Neuronal stem cell (in vitro differentiated cells): Measurements from ENCODE around the gene BCL7B.
"Not testable (repeated sequence)": the region's sequence is repeated elsewhere in the genome, so short reads cannot be mapped to it uniquely, and the experiment has no call there.

ENCODE experiments used
- DNase-seq: peaks from one replicate; pipeline ENCODE4 v3.0.0-alpha.2; 2013; ENCODE audit warnings: low spot score
- H2AFZ ChIP-seq: one replicate; pipeline ENCODE4 v1.6.1; 2013; ENCODE audit warnings: mild to moderate bottlenecking, low read length, inconsistent platforms
- H2AK5ac ChIP-seq: 2 replicates; pipeline ENCODE4 v1.6.1; 2013; ENCODE audit warnings: low read depth, mild to moderate bottlenecking, inconsistent platforms, low read length, moderate library complexity, mixed read lengths
- H2BK120ac ChIP-seq: 2 replicates; pipeline ENCODE4 v1.6.1; 2013; ENCODE audit warnings: low read depth, mild to moderate bottlenecking, inconsistent platforms, low read length, moderate library complexity, mixed read lengths
- H2BK12ac ChIP-seq: one replicate; pipeline ENCODE4 v1.6.1; 2013; ENCODE audit warnings: low read length, inconsistent platforms
- H2BK15ac ChIP-seq: 2 replicates; pipeline ENCODE4 v1.6.1; 2013; ENCODE audit warnings: mild to moderate bottlenecking, low read length, inconsistent platforms, mixed read lengths
- H2BK5ac ChIP-seq: one replicate; pipeline ENCODE4 v1.6.1; 2013; ENCODE audit warnings: inconsistent platforms, mild to moderate bottlenecking, low read length, moderate library complexity
- H3K14ac ChIP-seq: one replicate; pipeline ENCODE4 v1.6.1; 2013; ENCODE audit warnings: low read length, inconsistent platforms
- H3K18ac ChIP-seq: 2 replicates; pipeline ENCODE4 v1.6.1; 2013; ENCODE audit warnings: low read length, inconsistent platforms
- H3K23ac ChIP-seq: 2 replicates; pipeline ENCODE4 v1.6.1; 2013; ENCODE audit warnings: low read depth, mild to moderate bottlenecking, mixed read lengths, low read length, inconsistent platforms; ENCODE audit not compliant: poor library complexity
- H3K27ac ChIP-seq: replicated peaks from 3 replicates; pipeline ENCODE4 v1.5.1; 2013; ENCODE audit warnings: low read length, inconsistent platforms
- H3K27me3 ChIP-seq, 3 experiments: 2 replicates each; pipeline ENCODE4 v1.6.1; 2013; ENCODE audit warnings: low read length in 3 of 3, mild to moderate bottlenecking in 2 of 3, inconsistent platforms in 1 of 3, low read depth in 1 of 3, mixed read lengths in 1 of 3, moderate library complexity in 1 of 3; ENCODE audit not compliant: control insufficient read depth in 3 of 3, insufficient read depth in 3 of 3
- H3K36me3 ChIP-seq, 2 donors: replicated peaks in 1 of 2; 2 replicates each; pipeline ENCODE4 v1.6.1; 2013; ENCODE audit warnings: low read length in 2 of 2; ENCODE audit not compliant: control insufficient read depth in 2 of 2, insufficient read depth in 2 of 2
- H3K4ac ChIP-seq: 2 replicates; pipeline ENCODE4 v1.6.1; 2013; ENCODE audit warnings: inconsistent platforms, mild to moderate bottlenecking, low read length, moderate library complexity
- H3K4me1 ChIP-seq, 2 donors: 1 replicate in 1 of 2; 2 replicates in 1 of 2; pipeline ENCODE4 v1.6.1; 2013; ENCODE audit warnings: low read length in 2 of 2, low read depth in 1 of 2; ENCODE audit not compliant: control insufficient read depth in 2 of 2, insufficient read depth in 1 of 2
- H3K4me2 ChIP-seq: one replicate; pipeline ENCODE4 v1.6.1; 2013; ENCODE audit warnings: mild to moderate bottlenecking, low read length, inconsistent platforms; ENCODE audit not compliant: insufficient read depth, poor library complexity, severe bottlenecking
- H3K4me3 ChIP-seq, 2 donors: 2 replicates each; pipeline ENCODE4 v1.5.1; 2013; ENCODE audit warnings: low read length in 2 of 2, mild to moderate bottlenecking in 2 of 2, inconsistent platforms in 1 of 2, moderate library complexity in 1 of 2
- H3K79me1 ChIP-seq: one replicate; pipeline ENCODE4 v1.6.1; 2013; ENCODE audit warnings: low read depth, mild to moderate bottlenecking, inconsistent platforms, low read length, moderate library complexity
- H3K9ac ChIP-seq: one replicate; pipeline ENCODE4 v1.6.1; 2013; ENCODE audit warnings: mild to moderate bottlenecking, low read depth, low read length, inconsistent platforms; ENCODE audit not compliant: poor library complexity
- H3K9me3 ChIP-seq, 2 donors: replicated peaks in 1 of 2; 2 replicates each; pipeline versions ENCODE3 to v1.6.1; 2013; ENCODE audit warnings: low read length in 2 of 2, mild to moderate bottlenecking in 2 of 2, inconsistent platforms in 1 of 2, low read depth in 1 of 2, mixed read lengths in 1 of 2, moderate library complexity in 1 of 2; ENCODE audit not compliant: control insufficient read depth in 2 of 2, insufficient read depth in 1 of 2
- H4K8ac ChIP-seq: one replicate; pipeline ENCODE4 v1.6.1; 2013; ENCODE audit warnings: low read depth, mild to moderate bottlenecking, inconsistent platforms, low read length, moderate library complexity
- H4K91ac ChIP-seq: one replicate; pipeline ENCODE4 v1.6.1; 2013; ENCODE audit warnings: low read length, low read depth, mild to moderate bottlenecking, inconsistent platforms; ENCODE audit not compliant: poor library complexity
- WGBS, 2 donors: extraction: QIAGEN DNeasy Blood & Tissue Kit; methylation state at CpG; one replicate each; pipeline ENCODE4 v1.1.7; 2013; ENCODE audit warnings: missing lambda C conversion rate in 2 of 2, mixed read lengths in 1 of 2; ENCODE audit not compliant: insufficient read length in 2 of 2, insufficient replicate concordance in 1 of 2; ENCODE audit errors: extremely low coverage in 2 of 2; 5-methylcytosine and 5-hydroxymethylcytosine counted together

BCL7B gene

DNA sequence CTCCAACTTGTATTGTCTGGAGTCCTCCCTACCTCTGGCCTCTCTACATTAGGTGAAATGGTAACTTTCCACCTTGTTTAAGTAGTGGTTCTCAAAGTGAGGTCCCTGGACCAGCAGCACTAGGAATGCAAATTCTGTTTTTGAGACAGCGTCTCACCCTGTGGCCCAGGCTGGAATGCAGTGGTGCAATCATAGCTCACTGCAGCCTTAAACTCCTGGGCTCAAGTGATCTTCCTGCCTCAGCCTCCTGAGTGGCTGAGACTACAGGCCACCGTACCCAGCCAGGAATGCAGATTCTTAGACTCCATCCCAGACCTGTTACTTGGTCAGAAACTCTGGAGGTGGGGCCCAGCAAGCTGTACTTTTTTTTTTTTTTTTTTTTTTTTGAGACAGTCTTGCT is 27.7 kb upstream of the BCL7B start:
- Histone ChIP-seq H3K23ac (no peak overlapping the region), H2BK120ac (no peak overlapping the region), H2AK5ac (no peak overlapping the region), H3K14ac (no peak overlapping the region), H4K8ac (no peak overlapping the region), H3K79me1 (peaks cover 3% of the 10 kb centered on the region), H2BK12ac (no peak overlapping the region), H3K9me3 (no peaks in the 10 kb centered on the region), H3K9ac (no peak overlapping the region), H2BK5ac (no peak overlapping the region), H3K4me3 (no peak overlapping the region), H2BK15ac (no peak overlapping the region), H3K36me3 (no peaks in the 10 kb centered on the region), H3K18ac (no peak overlapping the region), H3K27ac (no peak overlapping the region), H3K4me2 (no peak overlapping the region), H3K4me1 (peaks cover 7 to 8% of the 10 kb centered on the region in 2 donors), H3K4ac (no peak overlapping the region), H2AFZ (no peak overlapping the region), H3K27me3 (no peaks in the 10 kb centered on the region), H4K91ac (no peak overlapping the region)
- DNase-seq = no peak
- WGBS, 2 donors = no CpG with 5 or more reads among the region's 2 CpGs

DNA sequence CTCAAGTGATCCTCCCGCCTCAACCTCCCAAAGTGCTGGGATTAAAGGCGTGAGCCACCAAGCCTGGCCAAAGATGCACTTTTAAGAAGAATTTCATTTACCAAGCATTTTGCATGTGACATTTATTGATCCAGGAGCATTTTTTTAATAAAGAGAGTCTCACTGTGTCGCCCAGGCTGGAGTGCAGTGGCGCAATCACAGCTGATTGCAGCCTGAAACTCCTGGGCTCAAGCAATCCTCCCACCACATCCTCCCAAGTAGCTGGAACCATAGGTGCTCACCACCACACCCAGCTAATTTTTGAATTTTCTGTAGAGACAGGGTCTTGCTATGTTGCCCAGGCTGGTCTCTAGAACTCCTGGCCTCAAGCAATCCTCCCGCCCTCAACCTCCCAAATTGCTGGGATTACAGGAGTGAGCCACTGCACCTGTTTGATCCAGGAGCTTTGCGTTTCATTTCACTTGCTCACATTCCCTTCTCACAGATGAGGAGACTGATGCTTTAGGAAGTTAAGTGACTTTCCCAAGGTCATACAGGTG is 25.2 kb upstream of the BCL7B start:
- H2AFZ ChIP-seq = no peak overlapping the region
- H4K8ac ChIP-seq = no peak overlapping the region
- no peaks in the 10 kb centered on the region for H3K36me3 ChIP-seq
- peaks cover 7 to 8% of the 10 kb centered on the region in 2 donors for H3K4me1 ChIP-seq
- no peak for DNase-seq
- no peak overlapping the region for H2BK15ac ChIP-seq
- no peak overlapping the region for H3K14ac ChIP-seq
- H3K27me3 ChIP-seq = no peaks in the 10 kb centered on the region
- H2BK12ac ChIP-seq = no peak overlapping the region
- no peak overlapping the region for H3K4me3 ChIP-seq
- H2BK120ac ChIP-seq = no peak overlapping the region
- no peak overlapping the region for H3K4me2 ChIP-seq
- H2AK5ac ChIP-seq = no peak overlapping the region
- peaks cover 3% of the 10 kb centered on the region for H3K79me1 ChIP-seq
- no peak overlapping the region for H3K18ac ChIP-seq
- WGBS, 2 donors = no CpG with 5 or more reads among the region's 6 CpGs
- no peak overlapping the region for H4K91ac ChIP-seq
- no peak overlapping the region for H3K23ac ChIP-seq
- H3K4ac ChIP-seq = no peak overlapping the region
- H3K9me3 ChIP-seq = no peaks in the 10 kb centered on the region
- H3K9ac ChIP-seq = no peak overlapping the region
- H2BK5ac ChIP-seq = no peak overlapping the region
- H3K27ac ChIP-seq = no peak overlapping the region

DNA sequence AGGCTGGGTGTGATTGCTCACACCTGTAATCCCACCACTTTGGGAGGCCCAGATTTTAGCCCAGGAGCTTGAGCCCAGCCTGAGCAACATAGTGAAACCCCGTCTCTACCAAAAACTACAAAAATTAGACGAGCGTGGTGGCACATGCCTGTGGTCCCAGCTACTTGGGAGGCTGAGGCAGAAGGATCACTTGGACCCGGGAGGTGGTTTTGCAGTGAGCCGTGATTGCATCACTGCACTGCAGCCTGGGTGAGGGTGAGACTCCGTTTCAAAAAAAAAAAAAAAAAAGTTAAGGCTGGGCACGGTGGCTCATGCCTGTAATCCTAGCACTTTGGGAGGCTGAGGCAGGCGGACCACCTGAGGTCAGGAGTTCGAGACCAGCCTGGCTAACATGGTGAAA is 23.5 kb upstream of the BCL7B start:
- WGBS, 2 donors = no CpG with 5 or more reads among the region's 9 CpGs
- not testable (repeated sequence) for H3K9me3 ChIP-seq, H4K91ac ChIP-seq, H3K18ac ChIP-seq, H2BK15ac ChIP-seq, H2BK5ac ChIP-seq, H3K9ac ChIP-seq, H2BK12ac ChIP-seq, H2BK120ac ChIP-seq, H3K4me2 ChIP-seq, H3K23ac ChIP-seq, DNase-seq, H3K4me3 ChIP-seq, H3K79me1 ChIP-seq, H4K8ac ChIP-seq, H3K14ac ChIP-seq, H3K27me3 ChIP-seq, H3K4ac ChIP-seq, H2AFZ ChIP-seq, H2AK5ac ChIP-seq, H3K36me3 ChIP-seq, H3K27ac ChIP-seq
- H3K4me1 ChIP-seq = peaks cover 12 to 13% of the 10 kb centered on the region in 2 donors

DNA sequence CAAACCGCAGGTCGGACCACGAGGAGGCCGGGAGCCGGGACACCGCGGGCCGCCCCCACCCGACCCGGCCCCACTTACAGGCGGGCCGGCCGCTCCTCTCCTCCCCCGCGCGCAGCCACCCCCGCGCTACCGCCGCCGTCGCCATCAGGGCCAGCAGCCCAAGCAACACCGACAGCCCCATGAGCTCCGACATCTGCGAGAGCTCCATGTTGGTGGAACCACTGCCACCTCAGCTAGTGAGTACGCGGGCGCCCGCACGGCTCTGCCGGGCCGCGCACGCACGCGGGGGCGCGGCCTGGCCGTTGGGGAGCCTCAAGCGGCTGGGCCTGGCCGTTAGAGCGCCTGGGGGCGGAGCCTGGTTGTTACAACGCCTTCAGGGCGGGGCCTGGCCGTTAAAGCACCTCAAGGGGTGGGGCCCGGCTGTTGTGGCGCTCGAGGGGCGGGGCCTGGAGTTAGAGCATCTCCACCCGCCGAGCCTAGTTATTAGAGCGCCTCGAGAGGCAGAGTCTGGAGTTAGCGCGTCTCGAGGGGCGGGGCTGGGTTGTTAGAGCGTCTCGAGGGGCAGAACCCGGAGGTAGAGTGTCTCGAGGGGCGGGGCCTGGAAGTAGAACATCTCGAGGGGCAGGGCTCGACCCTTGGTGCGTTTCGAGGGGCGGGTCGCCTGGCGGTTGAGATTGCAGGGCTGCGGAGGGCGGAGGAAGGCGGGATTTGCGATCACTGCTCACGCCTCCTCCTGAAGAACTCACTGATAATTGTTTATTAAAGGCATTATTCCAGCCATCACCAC is 21.0 kb upstream of the BCL7B start, which contains the start of gene TBL2:
Gene TBL2 (minus strand): TSS at position 238 of the 787 bp plus-strand sequence. CDS start 30 bp downstream, at position 208.
- H2BK5ac ChIP-seq = peak within 1 kb of the TSS; percentile 93
- H2BK120ac ChIP-seq = peak within 1 kb of the TSS; percentile 67
- H3K14ac ChIP-seq = peak within 1 kb of the TSS; percentile 94
- H3K4ac ChIP-seq = peak within 1 kb of the TSS; percentile 84
- H3K27ac ChIP-seq = peak within 1 kb of the TSS; percentile 86
- no peaks in the 10 kb centered on the region for H3K9me3 ChIP-seq
- whole genome bisulfite sequencing, 2 donors = no CpG with 5 or more reads among the region's 75 CpGs
- no peaks in the 10 kb centered on the region for H3K27me3 ChIP-seq
- peak within 1 kb of the TSS; percentile 87 for H2AFZ ChIP-seq
- no peak within 1 kb of the TSS for H4K91ac ChIP-seq
- peak within 1 kb of the TSS; percentile 66 for H3K4me2 ChIP-seq
- H3K23ac ChIP-seq = peak within 1 kb of the TSS; percentile 99
- no peak within 1 kb of the TSS for H2BK12ac ChIP-seq
- DNase-seq = peak; percentile 99
- H3K9ac ChIP-seq = peak within 1 kb of the TSS; percentile 98
- H3K79me1 ChIP-seq = peaks cover 8% of the 10 kb centered on the region
- H3K4me3 ChIP-seq = peak within 1 kb of the TSS; percentile 69 to 97
- H3K18ac ChIP-seq = peak within 1 kb of the TSS; percentile 98
- peak within 1 kb of the TSS; percentile 78 for H2BK15ac ChIP-seq
- peaks cover 13 to 31% of the 10 kb centered on the region in 2 donors for H3K36me3 ChIP-seq
- peak within 1 kb of the TSS; percentile 100 for H2AK5ac ChIP-seq
- H3K4me1 ChIP-seq = peaks cover 12 to 13% of the 10 kb centered on the region in 2 donors
- H4K8ac ChIP-seq = no peak within 1 kb of the TSS
